Spleen (tissue), 7 donors: ENCODE data around the gene PPIL4.

ENCODE experiments used
- CTCF ChIP-seq, 11 experiments: fragments of 200-600 bp in 7 of 11; fragments of 450-650 bp in 4 of 11; sonication (generic) in 4 of 11; IDR thresholded peaks in 8 of 11; conservative IDR thresholded peaks in 3 of 11; 1 replicate in 7 of 11; 2 replicates in 4 of 11; pipeline versions ENCODE4 v1.4.0 to v1.8.0; 2016 to 2021; ENCODE audit warnings: antibody characterized with exemption in 11 of 11, inconsistent platforms in 4 of 11, mild to moderate bottlenecking in 1 of 11
- POLR2A ChIP-seq, 3 donors: fragments of 450-650 bp; IDR thresholded peaks; one replicate each; pipeline ENCODE4 v1.5.1; 2017; ENCODE audit warnings: antibody characterized with exemption in 3 of 3, mild to moderate bottlenecking in 1 of 3
- donor health status: DM: no; HTN: no; CAD: no; lungs with moderate emphysema.
- donor health status: DM: no; HTN: no; CAD: no.
- donor health status: DM: no; HTN: no; CAD: no.

GRCh38 chr6:149563203-149563927, 17.5 kb upstream of the PPIL4 start:
- TF ChIP-seq CTCF (IDR thresholded peaks at IDR 0.05 in 8 of 11, conservative IDR thresholded peaks at IDR 0.05 in 3 of 11), result no peak
- TF ChIP-seq POLR2A (IDR thresholded peaks at IDR 0.05), result no peak
